HG03175 (cell line): Measurements from ENCODE around the gene OR8B8.
"Not testable (repeated sequence)": the region's sequence is repeated elsewhere in the genome, so short reads cannot be mapped to it uniquely, and the experiment has no call there.

Source experiments
- ATAC-seq: cut with Tn5 transposase; IDR thresholded peaks from one replicate; pipeline ENCODE4 v1.9.1; 2021; ENCODE audit warnings: mild to moderate bottlenecking, moderate library complexity; ENCODE audit not compliant: unreplicated experiment

Gene OR8B8, protein sequence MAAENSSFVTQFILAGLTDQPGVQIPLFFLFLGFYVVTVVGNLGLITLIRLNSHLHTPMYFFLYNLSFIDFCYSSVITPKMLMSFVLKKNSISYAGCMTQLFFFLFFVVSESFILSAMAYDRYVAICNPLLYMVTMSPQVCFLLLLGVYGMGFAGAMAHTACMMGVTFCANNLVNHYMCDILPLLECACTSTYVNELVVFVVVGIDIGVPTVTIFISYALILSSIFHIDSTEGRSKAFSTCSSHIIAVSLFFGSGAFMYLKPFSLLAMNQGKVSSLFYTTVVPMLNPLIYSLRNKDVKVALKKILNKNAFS

DNA sequence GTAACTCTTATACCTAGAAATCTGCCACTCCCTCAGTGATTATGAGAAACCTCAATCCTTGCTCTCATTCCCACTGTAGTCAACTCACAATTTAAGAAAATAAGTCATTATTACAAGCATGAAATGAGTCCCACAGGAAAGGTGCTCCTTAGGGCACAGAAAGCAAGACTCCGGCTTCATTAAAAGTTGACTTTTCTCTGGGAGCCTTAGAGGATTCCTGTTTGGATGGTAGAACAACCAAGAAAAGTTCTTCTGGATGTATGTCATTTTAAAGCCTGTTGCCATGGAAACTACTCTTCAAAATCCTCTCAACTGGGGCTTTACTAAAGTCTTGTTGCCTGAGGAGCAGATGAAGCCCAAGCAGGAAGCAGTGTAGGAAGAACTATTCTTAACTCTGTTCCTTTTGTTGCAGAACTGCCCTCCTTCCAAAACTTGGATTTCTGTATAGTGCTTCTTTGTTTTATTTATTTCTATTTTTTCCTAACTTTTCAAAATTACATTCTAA is at the start of gene OR8B8:
Gene OR8B8 (minus strand): TSS at position 51 of the 505 bp plus-strand sequence. CDS start 4,611 bp downstream, outside the sequence.
- ATAC-seq = no peak

GRCh38 chr11:124493016-124493655 is 47.6 kb upstream of the OR8B8 start:
- no peak for ATAC-seq

DNA sequence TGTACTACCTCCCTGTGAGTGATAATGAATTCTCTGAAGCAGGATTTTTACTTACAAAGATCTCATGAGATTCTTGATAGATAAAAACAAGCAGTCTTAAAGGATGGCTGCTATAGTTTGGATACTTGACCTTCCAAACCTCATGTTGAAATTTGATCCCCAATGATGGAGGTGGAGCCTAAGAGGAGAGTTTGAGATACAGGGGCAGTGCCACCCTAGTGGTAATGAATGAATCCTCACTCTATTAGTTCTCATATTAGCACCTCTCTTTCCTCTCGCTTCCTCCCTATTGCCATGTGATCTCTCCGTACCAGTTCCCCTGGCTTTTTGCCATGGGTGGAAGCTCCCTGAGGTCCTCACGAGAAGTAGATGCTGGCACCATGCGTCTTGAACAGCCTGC is 37.9 kb upstream of the OR8B8 start:
- no peak for ATAC-seq

DNA sequence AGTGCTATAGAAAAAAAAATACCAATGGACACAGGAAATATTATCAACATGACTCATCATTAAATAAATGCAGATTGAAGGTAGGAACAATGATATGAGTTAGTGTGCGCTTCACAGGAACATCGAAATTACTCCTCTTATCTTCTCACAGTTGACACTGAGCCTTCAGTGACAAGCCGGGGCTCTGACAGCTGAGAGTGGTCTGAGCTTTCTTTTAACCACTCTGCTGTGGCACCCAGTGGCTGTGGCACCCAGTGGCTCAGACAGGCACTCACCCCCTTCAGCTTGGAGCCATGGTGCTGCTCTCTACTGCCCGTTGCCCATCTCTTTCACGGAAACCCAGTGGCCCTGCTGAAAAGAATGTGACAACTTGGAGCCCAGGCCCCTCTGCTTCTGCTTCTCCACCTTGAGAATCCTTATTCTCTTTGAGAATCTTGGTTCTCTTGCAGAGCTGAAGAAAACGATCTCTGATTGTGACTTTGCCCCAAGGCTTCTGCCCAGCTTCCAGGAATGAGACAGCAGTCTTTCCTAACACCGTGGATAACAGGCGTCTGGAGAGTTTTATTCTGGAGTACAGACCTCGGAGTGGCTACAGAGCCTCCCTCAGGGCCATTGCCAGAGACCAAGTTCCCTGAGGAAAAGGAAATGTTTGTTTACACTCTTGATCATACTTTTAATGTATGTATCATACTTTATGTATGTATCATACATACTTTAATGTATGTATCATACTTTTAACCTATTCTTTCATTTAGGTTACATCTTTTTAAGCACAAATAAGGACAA is 37.1 kb upstream of the OR8B8 start:
- ATAC-seq = no peak

GRCh38 chr11:124481365-124482323 is 36.1 kb upstream of the OR8B8 start:
- ATAC-seq = peak; percentile 63

- no peak for ATAC-seq
These were observed 34.1 kb upstream of the OR8B8 start for GRCh38 chr11:124479561-124479960.

GRCh38 chr11:124475265-124475664 is 29.8 kb upstream of the OR8B8 start:
- ATAC-seq = no peak

- no peak for ATAC-seq
These were observed 29.3 kb upstream of the OR8B8 start for GRCh38 chr11:124474779-124475178.

DNA sequence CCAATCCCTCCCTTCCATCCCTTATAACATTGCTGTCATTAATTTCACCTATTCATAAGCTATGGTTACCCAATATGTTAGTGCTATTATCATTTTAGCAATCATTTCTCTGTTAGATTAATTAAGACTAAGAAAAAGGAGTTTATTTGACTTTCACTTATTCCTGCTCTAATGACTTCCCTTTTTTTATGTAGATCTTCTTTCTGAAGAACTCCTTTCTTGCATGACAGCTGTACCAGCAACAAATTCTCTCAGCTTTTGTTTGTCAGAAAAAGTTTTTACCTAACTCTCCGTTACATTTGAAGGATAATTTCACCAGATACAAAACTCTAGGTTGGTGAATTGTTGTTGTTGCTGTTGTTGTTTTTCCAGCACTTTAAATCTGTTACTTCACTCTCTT is 28.6 kb upstream of the OR8B8 start:
- ATAC-seq = no peak

GRCh38 chr11:124473476-124473875 is 28.0 kb upstream of the OR8B8 start:
- ATAC-seq = no peak

DNA sequence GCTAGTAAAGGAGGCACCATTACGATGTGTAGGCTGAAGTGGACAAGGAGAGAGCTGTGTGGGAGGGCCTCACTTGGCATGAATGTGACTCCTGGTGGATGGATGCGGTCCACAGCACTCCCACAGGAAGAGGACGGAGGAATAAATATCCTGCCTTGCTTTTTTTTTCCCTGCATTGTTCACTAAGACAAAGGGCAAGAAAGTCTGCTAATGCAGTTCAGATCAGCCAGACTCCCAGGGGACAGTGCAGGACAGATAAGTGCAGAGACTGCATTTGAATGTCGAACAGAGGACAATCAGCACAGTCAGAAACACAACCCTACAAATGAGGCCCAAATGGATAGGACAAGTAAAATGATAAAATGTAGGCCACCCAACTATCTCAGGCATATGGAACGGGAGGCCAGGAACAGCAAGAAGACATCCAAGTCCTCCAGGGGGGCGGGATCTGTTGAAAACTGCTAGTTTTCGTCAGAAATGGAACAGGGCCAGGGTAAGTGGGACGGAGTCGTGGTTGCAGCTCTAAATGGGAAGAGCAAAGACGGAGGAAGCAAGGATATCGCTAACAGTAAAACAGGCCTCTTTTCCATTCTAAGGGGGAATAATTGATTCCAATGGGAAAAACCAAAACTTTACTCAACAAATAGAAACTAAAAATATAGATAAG is 25.2 kb upstream of the OR8B8 start:
- ATAC-seq = no peak

GRCh38 chr11:124467381-124467927 is 22.0 kb upstream of the OR8B8 start:
- no peak for ATAC-seq

DNA sequence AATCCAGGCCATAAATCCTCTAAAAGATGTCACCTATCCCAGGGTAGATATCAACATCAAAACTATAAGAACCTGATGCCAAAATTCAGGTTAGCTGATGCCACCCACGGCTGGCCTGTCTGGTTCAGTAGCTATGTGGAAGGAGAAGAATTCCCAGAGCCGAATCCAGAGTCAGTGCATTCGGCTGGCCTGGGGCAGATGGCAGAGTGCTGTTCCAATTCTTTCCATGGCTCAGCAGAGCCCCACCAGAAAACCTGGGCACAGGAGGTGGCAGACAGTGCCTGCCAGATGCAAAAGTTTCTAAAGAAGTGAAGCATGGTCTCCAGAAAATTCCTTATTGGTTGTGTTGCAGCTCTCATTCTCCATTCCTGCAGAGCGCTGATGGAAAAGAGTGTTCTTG is 19.9 kb upstream of the OR8B8 start:
- ATAC-seq = no peak

- ATAC-seq = no peak
These were observed 18.5 kb upstream of the OR8B8 start for GRCh38 chr11:124463990-124464389.

- no peak for ATAC-seq
These were observed 17.8 kb upstream of the OR8B8 start for GRCh38 chr11:124463324-124463723.

DNA sequence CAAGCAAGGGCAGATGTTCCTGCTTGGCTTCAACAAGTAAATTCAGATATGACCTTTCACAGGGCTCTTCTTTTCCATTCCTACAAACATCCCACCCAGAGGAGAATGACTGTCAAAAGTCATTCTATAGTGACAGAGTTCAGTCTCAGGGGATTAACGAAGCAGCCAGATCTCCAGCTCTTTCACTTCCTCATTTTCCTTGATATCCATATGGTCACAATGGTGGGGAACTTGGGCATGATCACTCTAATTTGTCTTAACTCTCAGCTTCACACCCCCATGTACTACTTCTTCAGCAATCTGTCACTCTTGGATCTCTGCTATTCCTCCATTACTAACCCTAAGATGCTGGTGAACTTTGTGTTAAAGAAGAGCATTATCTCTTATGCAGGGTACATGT is 15.0 kb upstream of the OR8B8 start:
- ATAC-seq = no peak

- not testable (repeated sequence) for ATAC-seq
These were observed 13.9 kb upstream of the OR8B8 start for GRCh38 chr11:124459379-124459778.

- ATAC-seq = no peak
These were observed 9.1 kb upstream of the OR8B8 start for GRCh38 chr11:124454552-124454951.

- ATAC-seq = no peak
These were observed 1.4 kb upstream of the OR8B8 start for GRCh38 chr11:124446916-124447315.

DNA sequence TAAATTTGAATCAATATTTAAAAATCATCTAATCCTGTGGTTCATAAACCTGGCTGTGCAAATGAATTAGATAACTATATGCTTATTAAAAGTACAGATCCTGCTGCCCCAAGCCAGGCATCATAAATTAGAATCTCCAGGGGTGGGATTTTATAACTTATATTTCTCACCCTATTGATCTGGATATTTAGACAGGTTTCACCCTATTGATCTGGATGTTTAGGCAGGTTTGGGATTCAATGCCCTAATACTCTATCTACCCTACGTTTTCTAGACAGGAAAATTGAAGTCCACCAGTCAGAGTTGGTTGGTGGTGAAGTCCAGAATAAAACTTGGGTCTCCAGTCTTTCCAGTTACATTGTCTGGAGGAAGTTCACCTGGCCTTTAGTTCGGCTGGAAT is 2.6 kb downstream of the OR8B8 start:
- no peak for ATAC-seq
